Heart left ventricle (tissue), 16 donors: ENCODE measurements around the gene FBXL7. TPM values are rescaled to one million over a fixed set of nuclear protein-coding genes. Genes with fewer than 3 reads are reported as not detected.
A peak's percentile ranks its signal among the peaks of the same experiment; 100 is the strongest.

Experiments used
- ATAC-seq, 4 donors: fragments of 200-7000 bp; cut with Tn5 transposase; one replicate each; pipeline ENCODE4 v1.9.1; 2020 to 2022; ENCODE audit warnings: moderate library complexity in 4 of 4, mild to moderate bottlenecking in 3 of 4, moderate number of reproducible peaks in 1 of 4
- DNase-seq, 5 donors: peaks; one replicate each; pipeline ENCODE4 v3.0.0-alpha.2; 2020
- H3K27ac ChIP-seq, 12 donors: fragments of 200-600 bp; sonication (generic) in 4 of 12; one replicate each; pipeline versions ENCODE4 v1.5.0 to v1.8.0; 2016 to 2022; ENCODE audit warnings: mild to moderate bottlenecking in 2 of 12
- H3K27me3 ChIP-seq, 9 donors: fragments of 200-600 bp; sonication (generic) in 2 of 9; one replicate each; pipeline versions ENCODE4 v1.5.1 to v1.8.0; 2016 to 2022; ENCODE audit warnings: mild to moderate bottlenecking in 3 of 9
- H3K36me3 ChIP-seq, 9 donors: fragments of 200-600 bp; sonication (generic) in 2 of 9; one replicate each; pipeline versions ENCODE4 v1.5.0 to v1.8.0; 2018 to 2022; ENCODE audit warnings: mild to moderate bottlenecking in 2 of 9
- H3K4me1 ChIP-seq, 12 donors: fragments of 200-600 bp; sonication (generic) in 4 of 12; one replicate each; pipeline versions ENCODE4 v1.5.0 to v1.8.0; 2016 to 2022; ENCODE audit warnings: mild to moderate bottlenecking in 3 of 12
- H3K4me3 ChIP-seq, 12 donors: fragments of 200-600 bp; sonication (generic) in 4 of 12; one replicate each; pipeline versions ENCODE4 v1.5.0 to v1.8.0; 2017 to 2022; ENCODE audit warnings: mild to moderate bottlenecking in 9 of 12, moderate library complexity in 4 of 12
- H3K9me3 ChIP-seq, 12 donors: fragments of 200-600 bp; sonication (generic) in 4 of 12; one replicate each; pipeline versions ENCODE4 v1.5.0 to v1.8.0; 2016 to 2022; ENCODE audit warnings: mild to moderate bottlenecking in 1 of 12
- POLR2A ChIP-seq, 2 donors: fragments of 450-650 bp; IDR thresholded peaks; one replicate each; pipeline ENCODE4 v1.6.1; 2017; ENCODE audit warnings: antibody characterized with exemption in 2 of 2, mild to moderate bottlenecking in 2 of 2, moderate library complexity in 2 of 2
- WGBS, 4 donors: extraction: QIAGEN DNeasy Blood & Tissue Kit in 2 of 4; methylation state at CpG; one replicate each; pipeline versions ENCODE4 v1.1.5 to v1.1.7; 2013 to 2018; 5-methylcytosine and 5-hydroxymethylcytosine counted together
- intact Hi-C, 10 donors: fragments of 100-400 bp; cut with DNase I; formaldehyde crosslinking; loops; one replicate each; pipeline versions ENCODE4 v1.11.1 to v1.14.2; 2022
- polyA plus RNA-seq, 2 donors: library from polyadenylated mRNA; stranded (reverse); fragments of 200-250 nt; gene quantifications; one replicate each; pipeline ENCODE4 v1.2.3, GENCODE V29; 2013
- total RNA-seq, 9 donors: library from RNA; depleted of rRNA in 2 of 9; stranded (reverse); fragments of >200 nt in 2 of 9; fragmentation: NEBNext Ultra II Directional in 3 of 9; extraction: Animal tissue kit (Norgen Biotek cat#: 25700) in 3 of 9; gene quantifications; one replicate each; pipeline versions ENCODE4 v1.1.0 to v1.2.4, GENCODE V29; 2016 to 2023
- TF ChIP-seq, protein P1 (sequence below), 12 donors: fragments of 200-600 bp; sonication (generic) in 4 of 12; IDR thresholded peaks; one replicate each; pipeline versions ENCODE4 v1.5.0 to v1.8.0; 2018 to 2022; ENCODE audit warnings: antibody characterized with exemption in 12 of 12, mild to moderate bottlenecking in 5 of 12
- donor health status: ischemic (EF 13 %, LVEDD 7.1; RV severe dilation, severe dysfunction).
- donor health status: healthy with polysubstance abuse.
- donor health status: DM: no; HTN: yes; CAD: no.
- donor health status: DM: no; HTN: no; CAD: no.
- donor health status: ischemic (EF 25% LVEDD 6.9; RV normal size, moderate dysfunction).
- donor health status: ischemic (EF 25% LVEDD 5.7; RV mildly dilated, moderate dysfunction).
- donor health status: healthy.
- donor health status: DM: yes; HTN: yes; CAD: no.
- donor health status: ischemic (EF 35%, LVEDD 5.7; RV mildly dilated, moderate dysfunction).
- donor health status: nonischemic (EF 11% LVEDD 7.7; RV severe dilation, severe dysfunction).
- donor health status: DM: yes; HTN: yes; CAD: no.
- donor health status: PGD.
- donor health status: ischemic (EF 29% LVEDD 5.4; RV normal size, mild dysfunction).
- donor health status: nonischemic (EF 23%, LVEDD 6.1; RV moderate dilation, normal function).

Gene FBXL7
- total and polyA plus RNA-seq, 11 donors, result 8.7 to 27.6 (median 24.3) TPM

DNA sequence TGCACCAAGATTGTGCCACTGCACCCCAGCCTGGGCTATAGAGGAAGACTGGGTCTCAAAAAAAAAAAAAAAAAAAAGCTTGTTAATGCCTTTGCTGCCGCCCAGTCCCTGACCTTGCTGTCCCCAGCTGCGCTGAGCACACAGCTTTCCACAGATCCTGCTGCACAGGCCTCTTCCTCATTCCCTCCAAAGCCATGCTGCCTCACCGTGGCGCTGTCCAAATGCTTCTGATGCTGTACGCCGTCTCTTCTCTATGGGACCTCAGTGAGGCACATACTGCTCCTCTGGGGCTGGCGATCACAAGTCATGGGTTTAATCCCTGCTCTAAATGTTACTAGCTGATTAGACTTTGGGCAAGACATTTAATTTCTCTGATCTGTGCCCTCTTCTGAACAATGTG lies 234.1 kb downstream of the FBXL7 start:
- Histone ChIP-seq H3K36me3 (no peaks in the 10 kb centered on the region), H3K9me3 (peaks cover 0 to 4% (median 0%) of the 10 kb centered on the region in 12 donors), H3K27me3 (no peaks in the 10 kb centered on the region), H3K4me3 (no peak overlapping the region), H3K4me1 (peaks cover 0 to 47% (median 23%) of the 10 kb centered on the region in 12 donors), H3K27ac (no peak overlapping the region)
- DNase-seq (peak in 2 of 5 donors; percentile 41 to 54), ATAC-seq (peak; percentile 33 to 46 (median 38))
- no peak for TF ChIP-seq POLR2A (IDR thresholded peaks at IDR 0.05)
- TF ChIP-seq, protein P1, sequence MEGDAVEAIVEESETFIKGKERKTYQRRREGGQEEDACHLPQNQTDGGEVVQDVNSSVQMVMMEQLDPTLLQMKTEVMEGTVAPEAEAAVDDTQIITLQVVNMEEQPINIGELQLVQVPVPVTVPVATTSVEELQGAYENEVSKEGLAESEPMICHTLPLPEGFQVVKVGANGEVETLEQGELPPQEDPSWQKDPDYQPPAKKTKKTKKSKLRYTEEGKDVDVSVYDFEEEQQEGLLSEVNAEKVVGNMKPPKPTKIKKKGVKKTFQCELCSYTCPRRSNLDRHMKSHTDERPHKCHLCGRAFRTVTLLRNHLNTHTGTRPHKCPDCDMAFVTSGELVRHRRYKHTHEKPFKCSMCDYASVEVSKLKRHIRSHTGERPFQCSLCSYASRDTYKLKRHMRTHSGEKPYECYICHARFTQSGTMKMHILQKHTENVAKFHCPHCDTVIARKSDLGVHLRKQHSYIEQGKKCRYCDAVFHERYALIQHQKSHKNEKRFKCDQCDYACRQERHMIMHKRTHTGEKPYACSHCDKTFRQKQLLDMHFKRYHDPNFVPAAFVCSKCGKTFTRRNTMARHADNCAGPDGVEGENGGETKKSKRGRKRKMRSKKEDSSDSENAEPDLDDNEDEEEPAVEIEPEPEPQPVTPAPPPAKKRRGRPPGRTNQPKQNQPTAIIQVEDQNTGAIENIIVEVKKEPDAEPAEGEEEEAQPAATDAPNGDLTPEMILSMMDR (IDR thresholded peaks at IDR 0.05), result peak in 1 of 12 donors; percentile 5
- 80 to 90% (median 83%) methylated on average over 7 of the region's 7 CpGs for WGBS, 4 donors
- intact Hi-C loops, result no loop called here

GRCh38 chr5:15737036-15737821 lies 237.2 kb downstream of the FBXL7 start:
- Histone ChIP-seq H3K36me3 (no peaks in the 10 kb centered on the region), H3K4me3 (no peak overlapping the region), H3K9me3 (no peaks in the 10 kb centered on the region), H3K27me3 (no peaks in the 10 kb centered on the region), H3K27ac (no peak overlapping the region), H3K4me1 (peaks cover 0 to 38% (median 18%) of the 10 kb centered on the region in 12 donors)
- WGBS, 4 donors, result 51 to 65% (median 58%) methylated on average over 8 of the region's 8 CpGs
- DNase-seq, result no peak
- TF ChIP-seq POLR2A (IDR thresholded peaks at IDR 0.05), result no peak
- TF ChIP-seq, protein P1 (IDR thresholded peaks at IDR 0.05), result no peak
- ATAC-seq, result peak in 3 of 4 donors; percentile 34 to 58 (median 53)
- intact Hi-C loops, result loop anchor here in 1 of 10 donors (5.0 kb wide), 1 partner anchor 40 kb away; no protein-coding TSS in a partner anchor

GRCh38 chr5:15737871-15738664 lies 238.1 kb downstream of the FBXL7 start:
- H3K36me3 ChIP-seq, result no peaks in the 10 kb centered on the region
- WGBS, 4 donors, result 43 to 50% (median 47%) methylated on average over 5 of the region's 5 CpGs
- H3K4me1 ChIP-seq, result peaks cover 0 to 31% (median 15%) of the 10 kb centered on the region in 12 donors
- no peaks in the 10 kb centered on the region for H3K27me3 ChIP-seq
- TF ChIP-seq, protein P1 (IDR thresholded peaks at IDR 0.05), result no peak
- TF ChIP-seq POLR2A (IDR thresholded peaks at IDR 0.05), result no peak
- no peaks in the 10 kb centered on the region for H3K9me3 ChIP-seq
- peak; percentile 29 to 73 (median 54) for ATAC-seq
- H3K27ac ChIP-seq, result no peak overlapping the region
- no peak for DNase-seq
- intact Hi-C loops, result loop anchor here in 1 of 10 donors (5.0 kb wide), 1 partner anchor 41 kb away; no protein-coding TSS in a partner anchor
- peak overlapping the region in 2 of 12 donors; percentile 2 for H3K4me3 ChIP-seq

- intact Hi-C loops, result no loop called here
- peaks cover 0 to 29% (median 15%) of the 10 kb centered on the region in 12 donors for H3K4me1 ChIP-seq
- no peaks in the 10 kb centered on the region for H3K36me3 ChIP-seq
- TF ChIP-seq, protein P1 (IDR thresholded peaks at IDR 0.05), result no peak
- no peak for TF ChIP-seq POLR2A (IDR thresholded peaks at IDR 0.05)
- no peak for DNase-seq
- no peak for ATAC-seq
- H3K27ac ChIP-seq, result no peak overlapping the region
- H3K4me3 ChIP-seq, result no peak overlapping the region
- H3K27me3 ChIP-seq, result no peaks in the 10 kb centered on the region
- peaks cover 0 to 7% (median 0%) of the 10 kb centered on the region in 12 donors for H3K9me3 ChIP-seq
These were observed 240.4 kb downstream of the FBXL7 start for GRCh38 chr5:15740383-15740782.
